ENCODE data around the gene NOD1. TPM values are rescaled to one million over a fixed set of nuclear protein-coding genes. Genes with fewer than 3 reads are reported as not detected.
"Not testable (repeated sequence)": the region's sequence is repeated elsewhere in the genome, so short reads cannot be mapped to it uniquely, and the experiment has no call there.

Gene NOD1
- total RNA-seq, 2 donors from 2014 or later = 16.2 to 47.0 TPM

- Histone ChIP-seq H3K9me3 (no peaks in the 10 kb centered on the region), H3K27ac (no peak overlapping the region), H3K4me1 (ENCODE audit: control insufficient read depth in 1 of 2, low read depth in 2 of 2) (peaks cover 0 to 8% of the 10 kb centered on the region in 2 donors), H3K4me3 (no peak overlapping the region), H3K36me3 (no peaks in the 10 kb centered on the region), H3K27me3 (replicated peaks; ENCODE audit: insufficient read depth) (no peaks in the 10 kb centered on the region)
- ATAC-seq (ENCODE audit: insufficient number of reproducible peaks, low FRiP score, low read depth) (no peak), DNase-seq (ENCODE audit: low spot score) (no peak)
- TF ChIP-seq, protein P1, sequence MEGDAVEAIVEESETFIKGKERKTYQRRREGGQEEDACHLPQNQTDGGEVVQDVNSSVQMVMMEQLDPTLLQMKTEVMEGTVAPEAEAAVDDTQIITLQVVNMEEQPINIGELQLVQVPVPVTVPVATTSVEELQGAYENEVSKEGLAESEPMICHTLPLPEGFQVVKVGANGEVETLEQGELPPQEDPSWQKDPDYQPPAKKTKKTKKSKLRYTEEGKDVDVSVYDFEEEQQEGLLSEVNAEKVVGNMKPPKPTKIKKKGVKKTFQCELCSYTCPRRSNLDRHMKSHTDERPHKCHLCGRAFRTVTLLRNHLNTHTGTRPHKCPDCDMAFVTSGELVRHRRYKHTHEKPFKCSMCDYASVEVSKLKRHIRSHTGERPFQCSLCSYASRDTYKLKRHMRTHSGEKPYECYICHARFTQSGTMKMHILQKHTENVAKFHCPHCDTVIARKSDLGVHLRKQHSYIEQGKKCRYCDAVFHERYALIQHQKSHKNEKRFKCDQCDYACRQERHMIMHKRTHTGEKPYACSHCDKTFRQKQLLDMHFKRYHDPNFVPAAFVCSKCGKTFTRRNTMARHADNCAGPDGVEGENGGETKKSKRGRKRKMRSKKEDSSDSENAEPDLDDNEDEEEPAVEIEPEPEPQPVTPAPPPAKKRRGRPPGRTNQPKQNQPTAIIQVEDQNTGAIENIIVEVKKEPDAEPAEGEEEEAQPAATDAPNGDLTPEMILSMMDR (IDR thresholded peaks at IDR 0.05) = no peak
These were observed 54.1 kb downstream of the NOD1 start for GRCh38 chr7:30424506-30424905.

- TF ChIP-seq, protein P1 (IDR thresholded peaks at IDR 0.05) = no peak
- no peak overlapping the region for H3K27ac ChIP-seq
- no peaks in the 10 kb centered on the region for H3K27me3 ChIP-seq (replicated peaks; ENCODE audit: insufficient read depth)
- no peak for ATAC-seq (ENCODE audit: insufficient number of reproducible peaks, low FRiP score, low read depth)
- no peaks in the 10 kb centered on the region for H3K9me3 ChIP-seq
- H3K4me3 ChIP-seq = no peak overlapping the region
- H3K36me3 ChIP-seq = no peaks in the 10 kb centered on the region
- DNase-seq (ENCODE audit: low spot score) = no peak
- H3K4me1 ChIP-seq (ENCODE audit: control insufficient read depth in 1 of 2, low read depth in 2 of 2) = peaks cover 0 to 8% of the 10 kb centered on the region in 2 donors
These were observed 54.6 kb downstream of the NOD1 start for GRCh38 chr7:30423788-30424505.

DNA sequence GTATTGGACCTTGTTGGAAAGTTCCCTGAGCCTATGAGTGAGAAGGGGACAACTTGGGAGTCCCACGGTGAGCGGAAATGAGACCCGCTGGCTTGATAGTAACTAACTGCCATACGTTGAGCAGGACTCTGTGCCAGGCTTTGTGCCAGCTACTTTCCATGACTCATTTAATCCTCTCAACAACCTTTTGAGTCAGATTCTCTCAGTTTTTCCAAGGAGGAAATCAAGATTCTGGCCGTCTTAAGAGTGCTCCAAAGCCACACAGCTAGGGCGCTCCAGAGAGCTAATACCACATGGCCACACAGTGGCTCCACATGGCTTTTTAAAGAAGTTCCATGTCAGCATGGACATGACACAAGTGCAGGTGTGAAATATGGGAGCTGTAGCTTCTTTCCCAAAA, 55.7 kb downstream of the NOD1 start:
- no peaks in the 10 kb centered on the region for H3K9me3 ChIP-seq
- ATAC-seq (ENCODE audit: insufficient number of reproducible peaks, low FRiP score, low read depth) (no peak), DNase-seq (ENCODE audit: low spot score) (no peak)
- no peaks in the 10 kb centered on the region for H3K27me3 ChIP-seq (replicated peaks; ENCODE audit: insufficient read depth)
- H3K4me3 ChIP-seq = no peak overlapping the region
- peaks cover 0 to 8% of the 10 kb centered on the region in 2 donors for H3K4me1 ChIP-seq (ENCODE audit: control insufficient read depth in 1 of 2, low read depth in 2 of 2)
- no peak overlapping the region for H3K27ac ChIP-seq
- H3K36me3 ChIP-seq = no peaks in the 10 kb centered on the region
- TF ChIP-seq, protein P1 (IDR thresholded peaks at IDR 0.05) = no peak

DNA sequence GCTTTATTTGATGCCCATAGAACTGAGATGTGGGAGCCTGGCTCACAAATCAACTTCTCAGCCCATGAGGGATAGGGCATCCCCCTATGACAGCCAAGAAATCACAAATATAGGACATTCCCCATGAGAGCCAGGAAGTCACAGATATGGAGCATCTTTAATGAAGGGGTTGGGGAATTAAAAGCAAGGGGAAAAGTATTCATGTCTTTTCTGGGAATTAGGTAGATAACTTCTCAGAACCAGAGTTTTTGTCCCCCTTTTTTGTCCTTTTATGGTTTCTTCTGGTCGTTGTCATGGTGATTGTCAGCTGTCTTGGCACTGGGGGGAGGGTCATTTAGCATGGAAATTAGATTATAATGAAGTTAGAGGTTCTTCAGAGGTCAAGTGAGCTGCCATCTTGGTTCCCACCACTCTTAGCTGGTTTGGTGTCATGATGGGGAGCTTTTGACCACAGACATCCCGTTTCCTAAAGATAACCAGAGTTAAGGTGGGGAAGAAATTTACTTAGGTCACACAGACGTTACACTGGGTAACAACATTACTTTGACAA, 56.9 kb downstream of the NOD1 start:
- Histone ChIP-seq H3K4me3 (no peak overlapping the region), H3K27ac (no peak overlapping the region), H3K9me3 (no peaks in the 10 kb centered on the region), H3K4me1 (ENCODE audit: control insufficient read depth in 1 of 2, low read depth in 2 of 2) (peaks cover 0 to 8% of the 10 kb centered on the region in 2 donors), H3K27me3 (replicated peaks; ENCODE audit: insufficient read depth) (no peaks in the 10 kb centered on the region), H3K36me3 (no peaks in the 10 kb centered on the region)
- TF ChIP-seq, protein P1 (IDR thresholded peaks at IDR 0.05) = no peak
- ATAC-seq (ENCODE audit: insufficient number of reproducible peaks, low FRiP score, low read depth) (no peak), DNase-seq (ENCODE audit: low spot score) (no peak)

DNA sequence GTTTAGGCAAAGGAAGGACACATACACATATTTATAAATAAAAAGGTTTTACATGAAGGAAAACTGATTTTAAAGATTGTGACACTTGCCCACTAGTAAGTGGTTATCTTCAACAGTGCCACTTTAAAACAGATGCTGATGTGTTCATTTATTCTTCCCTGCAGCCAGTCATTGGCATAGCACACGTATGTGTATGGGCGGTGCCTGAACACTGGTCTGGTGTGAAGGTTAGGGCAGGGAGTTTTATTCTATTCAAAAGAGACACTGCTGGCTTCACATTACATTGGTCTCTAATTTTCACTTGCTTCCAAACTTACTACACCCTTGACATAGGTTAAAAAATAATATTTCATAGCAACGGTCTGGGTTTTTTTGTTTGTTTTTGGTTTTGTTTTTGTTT, 57.9 kb downstream of the NOD1 start:
- DNase-seq (ENCODE audit: low spot score) = no peak
- Histone ChIP-seq H3K9me3 (no peaks in the 10 kb centered on the region), H3K36me3 (no peaks in the 10 kb centered on the region), H3K27me3 (replicated peaks; ENCODE audit: insufficient read depth) (no peaks in the 10 kb centered on the region), H3K4me3 (no peak overlapping the region), H3K4me1 (ENCODE audit: control insufficient read depth in 1 of 2, low read depth in 2 of 2) (peaks cover 0 to 8% of the 10 kb centered on the region in 2 donors), H3K27ac (no peak overlapping the region)
- ATAC-seq (ENCODE audit: insufficient number of reproducible peaks, low FRiP score, low read depth) = no peak
- TF ChIP-seq, protein P1 (IDR thresholded peaks at IDR 0.05) = no peak

- not testable (repeated sequence) for H3K27me3 ChIP-seq (replicated peaks; ENCODE audit: insufficient read depth); DNase-seq (ENCODE audit: low spot score)
These were observed 58.5 kb downstream of the NOD1 start for GRCh38 chr7:30420080-30420479.

More at GRCh38 chr7:30420080-30420479, 58.5 kb downstream of the NOD1 start:
- not testable (repeated sequence) for H3K9me3 ChIP-seq; ATAC-seq (ENCODE audit: insufficient number of reproducible peaks, low FRiP score, low read depth); H3K27ac ChIP-seq; H3K36me3 ChIP-seq; H3K4me3 ChIP-seq; H3K4me1 ChIP-seq (ENCODE audit: control insufficient read depth in 1 of 2, low read depth in 2 of 2)

Measured in thoracic aorta (tissue), 2 donors.